Hematopoietic multipotent progenitor cell treated with erythropoietin and hydrocortisone succinate and interleukin-3 and kit ligand, for 17 days (in vitro differentiated cells): Measurements from ENCODE around the gene NAGLU.
"Not testable (repeated sequence)": the region's sequence is repeated elsewhere in the genome, so short reads cannot be mapped to it uniquely, and the experiment has no call there.

Source experiments
- DNase-seq: peaks from one replicate; pipeline ENCODE4 v3.0.0-alpha.2; 2015; ENCODE audit warnings: low spot score

The NAGLU gene

DNA sequence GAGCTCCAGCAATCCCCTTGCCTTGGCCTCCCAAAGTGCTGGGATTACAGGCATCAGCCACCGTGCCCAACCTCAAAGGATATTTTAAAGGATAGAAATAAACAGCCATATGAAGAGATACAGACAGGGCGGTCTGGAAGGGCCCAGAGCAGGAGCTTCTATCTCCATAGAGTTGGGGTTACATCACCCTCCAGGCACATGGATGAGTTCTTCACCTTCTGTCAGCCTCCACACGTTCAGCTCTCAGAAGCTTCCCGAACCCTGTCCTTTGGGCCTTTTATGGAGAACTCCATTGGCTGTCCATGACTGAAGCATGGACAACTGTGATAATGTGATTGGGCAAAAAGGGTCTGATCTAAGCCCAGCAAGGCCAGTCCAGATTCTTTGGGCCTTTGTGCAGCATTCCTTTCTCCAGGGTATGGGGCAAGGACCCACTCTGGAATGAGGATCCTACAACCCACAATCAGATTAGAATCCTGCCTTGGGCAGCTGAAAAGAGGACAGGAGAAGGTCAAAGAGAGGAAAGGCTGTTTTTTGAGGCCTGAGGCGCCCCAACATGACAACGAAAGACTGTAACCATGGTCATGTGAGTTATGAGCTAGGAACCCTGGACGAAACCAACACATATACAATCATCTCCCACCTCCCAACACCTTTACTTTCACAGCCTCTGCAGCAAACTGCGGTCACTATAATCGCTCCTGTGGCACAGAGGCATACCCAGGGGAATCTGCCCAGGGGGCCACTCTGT is 9.9 kb downstream of the NAGLU start:
- not testable (repeated sequence) for DNase-seq

DNA sequence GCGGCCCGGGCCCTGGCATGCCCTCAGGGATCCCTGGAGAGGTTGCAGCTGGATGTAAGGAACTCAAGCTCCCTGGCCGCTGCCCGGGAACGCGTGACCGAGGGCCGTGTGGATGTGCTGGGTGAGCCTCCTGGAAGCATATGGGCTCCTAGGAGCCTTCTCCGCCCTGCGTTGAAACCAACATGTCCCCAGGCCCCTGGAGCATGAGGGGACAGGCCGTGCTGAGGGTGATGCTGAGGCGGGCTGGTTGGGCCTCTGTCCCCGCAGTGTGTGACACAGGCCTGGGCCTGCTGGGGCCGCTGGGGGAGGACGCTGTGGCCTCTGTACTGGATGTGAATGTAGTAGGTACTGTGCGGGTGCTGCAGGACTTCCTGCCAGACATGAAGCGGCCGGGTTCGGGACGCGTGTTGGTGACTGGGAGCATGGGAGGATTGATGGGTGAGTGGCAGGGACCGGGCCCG is 11.0 kb downstream of the NAGLU start:
- no peak for DNase-seq

DNA sequence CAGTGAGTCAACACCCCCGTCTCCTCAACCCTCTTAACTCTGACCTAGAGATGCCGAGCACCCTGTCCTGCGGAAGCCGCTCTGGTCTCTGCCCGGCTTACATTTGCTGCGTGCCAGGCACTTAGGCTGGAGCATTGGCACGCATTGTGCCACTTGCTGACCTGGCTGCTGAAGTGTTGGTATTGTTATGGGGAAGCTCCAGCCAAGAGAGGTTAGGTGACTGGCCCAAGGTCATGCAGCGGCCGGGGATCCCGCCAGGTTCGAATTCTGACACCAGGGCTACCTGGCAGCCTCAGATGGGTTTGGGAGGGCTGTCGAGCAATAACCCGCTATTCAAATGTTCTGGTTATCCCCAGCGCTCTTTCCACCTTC is 11.6 kb downstream of the NAGLU start:
- DNase-seq, result no peak

DNA sequence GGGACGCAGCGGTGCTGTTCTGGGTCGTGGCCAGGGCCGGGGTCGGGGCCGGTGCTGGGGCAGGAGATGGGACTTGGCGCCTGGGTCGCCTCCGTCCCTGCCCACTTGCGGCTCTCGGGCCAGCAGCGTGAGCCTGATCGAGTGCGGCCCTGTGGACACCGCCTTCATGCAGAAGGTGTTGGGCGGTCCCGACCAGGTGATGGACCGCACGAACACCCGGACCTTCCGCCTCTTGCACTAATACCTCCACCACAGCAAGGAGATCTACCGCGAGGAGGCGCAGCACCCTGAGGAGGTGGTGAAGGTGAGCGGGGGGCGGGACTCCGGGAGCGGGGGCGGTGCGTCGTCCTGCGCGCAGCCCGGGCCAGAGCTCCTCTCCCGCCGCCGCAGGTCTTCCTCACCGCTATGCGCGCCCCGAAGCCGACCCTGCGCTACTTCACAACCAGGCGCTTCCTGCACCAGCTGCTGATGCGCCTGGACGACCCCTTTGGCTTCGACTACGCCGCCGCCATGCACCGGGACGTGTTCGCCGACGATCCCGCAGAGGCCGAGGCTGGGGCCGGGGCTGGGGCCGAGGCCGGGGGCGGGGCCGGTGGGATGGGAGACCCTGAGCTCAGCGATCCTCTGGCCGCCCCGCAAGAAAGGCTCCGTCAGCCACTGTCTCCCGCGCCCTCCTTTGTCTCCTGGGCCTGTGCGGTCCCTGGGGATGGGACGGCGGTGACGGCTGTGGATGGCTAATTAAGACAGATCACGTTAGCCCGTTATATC is 12.2 kb downstream of the NAGLU start:
- DNase-seq, result peak; percentile 28

DNA sequence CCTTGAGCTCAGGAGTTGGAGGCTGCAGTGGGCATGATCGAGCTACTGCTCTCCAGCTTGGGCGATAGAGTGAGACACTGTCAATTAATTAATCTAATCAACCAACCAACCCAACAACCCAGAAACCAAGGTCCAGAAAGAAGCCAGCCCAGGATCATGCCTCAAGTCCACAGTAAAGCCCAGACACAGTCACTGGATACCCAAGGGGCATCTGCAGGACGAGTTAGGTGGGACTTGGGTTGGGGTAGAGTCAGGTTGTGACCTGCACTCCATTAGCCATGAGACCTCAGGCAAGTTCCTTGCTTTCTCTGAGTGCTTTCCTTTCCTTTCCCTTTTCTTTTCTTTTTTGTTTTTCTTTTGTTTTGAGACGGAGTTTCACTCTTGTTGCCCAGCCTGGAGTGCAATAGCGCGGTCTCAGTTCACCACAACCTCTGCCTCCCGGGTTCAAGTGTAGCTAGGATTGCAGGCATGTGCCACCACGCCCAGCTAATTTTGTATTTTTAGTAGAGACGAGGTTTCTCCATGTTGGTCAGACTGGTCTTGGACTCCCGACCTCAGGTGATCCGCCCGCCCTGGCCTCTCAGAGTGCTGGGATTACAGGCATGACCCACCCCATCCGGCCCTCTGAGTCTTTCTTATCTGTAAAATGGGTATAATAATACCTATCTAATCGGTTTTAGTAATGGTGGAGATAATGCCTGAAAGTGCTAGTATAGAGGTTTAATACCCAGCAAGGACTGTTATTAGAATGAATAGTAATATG is 13.1 kb downstream of the NAGLU start:
- DNase-seq, result no peak

DNA sequence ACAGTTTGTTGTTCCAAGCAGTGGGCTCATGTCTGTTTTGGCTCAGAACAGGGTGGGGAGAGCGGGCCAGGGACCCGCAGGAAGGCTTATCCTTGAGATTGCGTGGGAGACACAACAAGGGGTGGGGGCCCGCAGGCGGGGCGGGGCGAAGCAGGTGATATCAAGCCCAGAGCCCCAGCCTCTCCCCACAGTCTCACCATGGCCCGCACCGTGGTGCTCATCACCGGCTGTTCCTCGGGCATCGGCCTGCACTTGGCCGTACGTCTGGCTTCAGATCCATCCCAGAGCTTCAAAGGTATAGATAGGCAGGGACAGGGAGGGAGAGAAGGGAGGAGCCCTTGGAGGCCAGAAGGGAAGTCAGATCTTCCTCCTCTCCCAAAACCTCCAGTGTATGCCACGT is 16.7 kb downstream of the NAGLU start, which contains the start of gene HSD17B1:
Gene HSD17B1, plus strand, starts transcription at position 188 of the 400 bp plus-strand sequence. Its CDS starts 11 bp downstream, at position 199.
- not testable (repeated sequence) for DNase-seq

DNA sequence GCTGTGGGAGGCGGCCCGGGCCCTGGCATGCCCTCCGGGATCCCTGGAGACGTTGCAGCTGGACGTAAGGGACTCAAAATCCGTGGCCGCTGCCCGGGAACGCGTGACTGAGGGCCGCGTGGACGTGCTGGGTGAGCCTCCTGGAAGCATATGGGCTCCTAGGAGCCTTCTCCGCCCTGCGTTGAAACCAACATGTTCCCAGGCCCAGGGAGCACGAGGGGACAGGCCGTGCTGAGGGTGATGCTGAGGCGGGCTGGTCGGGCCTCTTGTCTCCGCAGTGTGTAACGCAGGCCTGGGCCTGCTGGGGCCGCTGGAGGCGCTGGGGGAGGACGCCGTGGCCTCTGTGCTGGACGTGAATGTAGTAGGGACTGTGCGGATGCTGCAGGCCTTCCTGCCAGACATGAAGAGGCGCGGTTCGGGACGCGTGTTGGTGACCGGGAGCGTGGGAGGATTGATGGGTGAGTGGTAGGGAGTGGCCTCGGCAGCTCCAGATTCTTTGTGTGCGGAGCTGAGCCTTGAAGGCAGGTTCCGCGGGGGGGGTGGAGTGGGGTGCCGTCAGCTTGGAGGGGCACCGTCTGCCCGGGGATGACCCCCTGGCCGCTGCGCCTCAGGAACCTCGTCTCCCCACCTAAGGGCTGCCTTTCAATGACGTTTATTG is 17.2 kb downstream of the NAGLU start:
- no peak for DNase-seq

DNA sequence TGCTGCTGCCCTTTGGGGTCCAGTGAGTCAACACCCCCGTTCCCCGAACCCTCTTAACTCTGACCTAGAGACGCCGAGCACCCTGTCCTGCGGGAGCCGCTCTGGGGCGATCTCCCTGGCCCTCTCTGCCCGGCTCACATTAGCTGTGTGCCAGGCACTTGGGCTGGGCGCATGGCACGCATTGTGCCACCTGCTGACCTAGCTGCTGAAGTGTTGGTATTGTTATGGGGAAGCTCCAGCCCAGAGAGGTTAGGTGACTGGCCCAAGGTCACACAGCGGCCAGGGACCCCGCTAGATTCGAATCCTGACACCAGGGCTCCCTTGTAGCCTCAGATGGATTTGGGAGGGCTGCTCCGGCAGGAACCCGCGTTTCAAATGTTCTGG is 17.8 kb downstream of the NAGLU start:
- DNase-seq, result no peak

DNA sequence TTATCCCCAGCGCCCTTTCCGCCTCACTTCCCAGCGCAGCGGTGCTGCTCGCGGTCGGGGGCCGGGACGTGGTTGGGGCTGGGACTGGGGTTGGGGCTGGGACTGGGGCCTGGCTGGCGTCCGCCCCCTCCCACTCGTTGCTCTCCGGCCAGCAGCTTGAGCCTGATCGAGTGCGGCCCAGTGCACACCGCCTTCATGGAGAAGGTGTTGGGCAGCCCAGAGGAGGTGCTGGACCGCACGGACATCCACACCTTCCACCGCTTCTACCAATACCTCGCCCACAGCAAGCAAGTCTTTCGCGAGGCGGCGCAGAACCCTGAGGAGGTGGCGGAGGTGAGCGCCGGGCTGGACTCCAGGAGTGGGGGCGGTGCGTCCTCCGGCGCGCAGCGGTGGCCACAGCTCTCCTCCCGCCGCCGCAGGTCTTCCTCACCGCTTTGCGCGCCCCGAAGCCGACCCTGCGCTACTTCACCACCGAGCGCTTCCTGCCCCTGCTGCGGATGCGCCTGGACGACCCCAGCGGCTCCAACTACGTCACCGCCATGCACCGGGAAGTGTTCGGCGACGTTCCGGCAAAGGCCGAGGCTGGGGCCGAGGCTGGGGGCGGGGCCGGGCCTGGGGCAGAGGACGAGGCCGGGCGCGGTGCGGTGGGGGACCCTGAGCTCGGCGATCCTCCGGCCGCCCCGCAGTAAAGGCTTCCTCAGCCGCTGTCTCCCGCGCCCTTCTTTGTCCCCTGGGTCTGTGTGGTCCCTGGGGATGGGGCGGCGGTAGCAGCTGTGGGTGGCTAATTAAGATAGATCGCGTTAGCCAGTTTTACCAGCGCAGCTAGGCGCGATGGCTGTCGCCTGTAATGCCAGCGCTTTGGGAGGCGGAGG is 18.4 kb downstream of the NAGLU start:
- no peak for DNase-seq

DNA sequence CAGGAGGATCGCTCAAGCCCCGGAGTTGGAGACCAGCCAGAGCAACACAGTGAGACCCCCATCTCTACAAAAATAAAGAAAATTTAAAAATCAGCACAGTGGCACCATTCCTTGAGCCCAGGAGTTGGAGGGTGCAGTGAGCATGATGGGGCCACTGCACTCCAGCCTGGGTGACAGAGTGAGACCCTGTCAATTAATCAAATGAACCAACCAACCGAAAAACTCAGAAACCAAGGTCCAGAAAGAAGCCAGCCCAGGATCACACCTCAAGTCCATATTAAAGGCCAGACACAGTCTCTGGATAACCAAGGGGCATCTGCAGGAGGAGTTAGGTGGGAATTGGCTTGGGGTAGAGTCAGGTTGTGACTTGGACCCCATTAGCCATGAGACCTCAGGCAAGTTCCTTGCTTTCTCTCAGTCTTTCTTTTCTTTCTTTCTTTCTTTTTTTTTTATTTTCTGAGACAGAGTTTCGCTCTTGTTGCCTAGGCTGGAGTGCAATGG is 19.1 kb downstream of the NAGLU start:
- DNase-seq, result no peak

DNA sequence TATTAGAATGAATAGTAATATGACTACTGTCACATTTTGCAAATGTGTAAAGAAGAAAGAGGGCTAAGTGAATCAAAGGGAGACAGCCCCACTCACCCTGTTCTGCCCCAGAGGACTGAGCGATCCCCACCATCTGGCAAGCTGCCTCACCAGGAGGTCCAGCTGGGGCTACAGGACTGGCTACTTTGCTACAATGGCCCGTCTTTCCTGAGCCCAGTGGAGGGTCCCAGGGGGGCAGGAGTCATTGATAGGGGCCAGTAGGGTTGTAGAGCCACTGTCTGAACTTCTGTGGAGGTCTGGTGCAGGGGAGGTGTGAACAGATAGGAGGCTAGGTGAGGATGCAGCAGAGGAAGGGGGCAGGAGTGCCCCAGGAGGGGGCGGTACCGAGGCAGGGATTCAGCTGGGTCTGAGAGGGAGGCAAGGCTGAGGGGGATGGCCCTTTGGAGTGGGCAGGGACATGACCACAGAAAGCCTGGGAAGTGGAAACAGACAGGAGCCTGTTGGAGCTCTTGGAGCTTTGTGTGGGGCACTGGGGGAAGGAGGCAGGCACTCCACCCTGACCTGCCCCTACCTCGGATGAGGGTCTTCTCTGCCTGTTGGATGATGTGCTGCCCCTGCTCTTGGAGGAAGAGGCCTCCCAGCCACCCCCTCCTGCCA is 20.0 kb downstream of the NAGLU start:
- not testable (repeated sequence) for DNase-seq

DNA sequence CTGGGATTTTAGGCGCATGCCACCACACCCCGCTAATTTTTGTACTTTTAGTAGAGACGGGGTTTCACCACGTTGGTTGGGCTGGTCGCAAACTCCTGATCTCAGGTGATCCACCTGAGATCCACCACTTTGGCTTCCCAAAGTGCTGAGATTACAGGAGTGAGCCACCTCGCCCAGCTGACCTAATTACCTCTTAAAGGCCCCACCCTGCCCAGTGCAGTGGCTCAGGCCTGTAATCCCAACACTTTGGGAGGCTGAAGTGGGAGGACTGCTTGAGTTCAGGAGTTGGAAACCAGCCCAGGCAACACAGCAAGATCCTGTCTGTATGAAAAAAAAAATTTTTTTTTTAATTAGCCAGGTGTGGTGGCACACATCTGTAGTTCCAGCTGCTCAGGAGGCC is 23.0 kb downstream of the NAGLU start:
- DNase-seq, result no peak

DNA sequence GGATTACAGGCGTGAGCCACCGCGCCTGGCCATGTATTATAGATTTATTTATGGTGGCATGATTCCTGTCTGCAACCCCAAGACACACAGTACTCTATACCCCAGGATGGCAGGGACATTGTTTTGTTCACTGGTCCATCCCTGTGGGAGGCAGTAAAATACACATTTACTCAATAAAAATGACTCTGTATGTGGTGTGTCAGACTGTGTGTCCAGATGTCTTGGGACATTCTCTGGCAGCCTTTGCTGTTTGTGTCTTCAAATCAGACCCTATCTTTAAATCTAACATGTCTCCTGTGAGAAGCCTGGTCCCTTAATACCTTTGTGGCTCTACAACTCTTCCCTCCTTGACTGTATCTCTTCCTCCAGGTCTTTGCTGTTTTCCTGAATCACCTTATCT is 24.2 kb downstream of the NAGLU start:
- DNase-seq, result no peak

DNA sequence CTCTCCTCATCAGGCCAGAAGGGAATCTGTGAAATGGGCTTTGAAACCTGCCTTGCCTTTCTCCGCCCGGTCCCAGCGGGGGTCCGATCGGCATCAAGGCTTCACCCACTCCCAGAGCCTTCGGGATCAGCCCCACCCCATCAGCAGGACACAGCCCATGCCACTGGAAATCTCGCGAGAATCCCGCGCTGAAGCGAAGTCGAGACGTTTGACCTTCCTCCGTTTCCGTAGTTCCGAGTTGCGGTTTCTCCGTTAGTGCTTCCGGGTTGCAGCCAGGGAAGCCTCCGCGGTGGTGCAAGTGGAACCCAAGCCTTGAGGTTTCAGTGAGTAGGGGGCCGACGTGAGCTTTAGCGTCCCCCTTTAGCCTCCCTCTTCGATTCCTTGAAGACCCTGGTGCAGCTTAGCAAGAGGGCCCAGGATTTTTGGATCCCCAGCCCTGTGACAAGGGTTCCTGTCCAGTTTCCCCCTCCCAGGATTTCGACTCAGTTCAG is 25.9 kb downstream of the NAGLU start, which contains the start of gene COASY:
Gene COASY, plus strand, starts transcription at position 252 of the 491 bp plus-strand sequence. CDS start 475 bp downstream, outside the sequence.
- peak; percentile 94 for DNase-seq

DNA sequence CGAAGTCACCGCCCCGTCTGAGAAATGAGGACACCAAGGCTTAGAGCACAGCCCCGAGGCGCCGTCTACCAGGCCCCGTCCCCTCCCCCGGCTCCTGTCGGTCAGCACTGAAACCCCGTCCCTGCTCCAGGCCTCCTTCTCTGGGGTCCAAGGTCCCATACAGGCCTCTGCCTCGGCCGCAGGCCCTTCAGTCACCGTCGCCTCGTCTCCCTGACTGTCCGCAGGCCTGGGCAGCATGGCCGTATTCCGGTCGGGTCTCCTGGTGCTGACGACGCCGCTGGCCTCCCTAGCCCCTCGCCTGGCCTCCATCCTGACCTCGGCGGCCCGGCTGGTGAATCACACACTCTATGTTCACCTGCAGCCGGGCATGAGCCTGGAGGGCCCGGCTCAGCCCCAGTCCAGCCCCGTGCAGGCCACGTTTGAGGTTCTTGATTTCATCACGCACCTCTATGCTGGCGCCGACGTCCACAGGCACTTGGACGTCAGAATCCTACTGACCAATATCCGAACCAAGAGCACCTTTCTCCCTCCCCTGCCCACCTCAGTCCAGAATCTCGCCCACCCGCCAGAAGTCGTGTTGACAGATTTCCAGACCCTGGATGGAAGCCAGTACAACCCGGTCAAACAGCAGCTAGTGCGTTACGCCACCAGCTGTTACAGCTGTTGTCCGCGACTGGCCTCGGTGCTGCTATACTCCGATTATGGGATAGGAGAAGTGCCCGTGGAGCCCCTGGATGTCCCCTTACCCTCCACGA is 26.5 kb downstream of the NAGLU start:
- no peak for DNase-seq

DNA sequence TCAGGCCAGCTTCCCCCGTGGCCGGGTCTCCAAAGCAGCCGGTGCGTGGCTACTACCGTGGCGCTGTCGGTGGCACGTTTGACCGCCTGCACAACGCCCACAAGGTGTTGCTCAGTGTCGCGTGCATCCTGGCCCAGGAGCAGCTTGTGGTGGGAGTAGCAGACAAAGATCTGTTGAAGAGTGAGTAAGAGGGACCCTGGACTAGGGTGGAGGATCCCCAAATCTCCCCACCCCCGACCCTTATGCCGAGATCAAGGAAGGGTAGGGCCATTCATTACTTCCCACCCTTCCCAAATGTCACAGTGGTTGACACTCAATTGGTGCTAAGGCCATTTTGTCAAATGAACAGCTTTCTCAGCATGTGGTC is 27.1 kb downstream of the NAGLU start:
- no peak for DNase-seq

DNA sequence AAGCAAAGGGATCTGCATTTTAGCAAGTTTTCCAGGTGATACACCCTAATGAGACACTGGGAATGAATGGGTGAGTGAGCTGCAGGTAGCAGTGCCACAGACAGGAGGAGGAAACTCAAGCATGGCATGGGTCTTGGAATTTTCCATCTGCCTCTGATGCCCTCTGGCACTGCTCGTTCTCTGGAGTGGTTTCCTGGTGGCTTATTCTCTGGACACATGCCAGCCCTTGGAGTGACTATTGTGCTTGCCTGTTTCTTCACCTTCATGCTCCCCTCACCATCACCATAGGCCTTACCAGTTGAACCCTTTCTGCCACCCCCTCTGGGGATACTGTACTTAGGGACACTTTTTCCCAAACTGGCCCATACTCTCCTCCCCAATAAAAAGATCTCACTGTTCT is 27.5 kb downstream of the NAGLU start:
- DNase-seq, result no peak

DNA sequence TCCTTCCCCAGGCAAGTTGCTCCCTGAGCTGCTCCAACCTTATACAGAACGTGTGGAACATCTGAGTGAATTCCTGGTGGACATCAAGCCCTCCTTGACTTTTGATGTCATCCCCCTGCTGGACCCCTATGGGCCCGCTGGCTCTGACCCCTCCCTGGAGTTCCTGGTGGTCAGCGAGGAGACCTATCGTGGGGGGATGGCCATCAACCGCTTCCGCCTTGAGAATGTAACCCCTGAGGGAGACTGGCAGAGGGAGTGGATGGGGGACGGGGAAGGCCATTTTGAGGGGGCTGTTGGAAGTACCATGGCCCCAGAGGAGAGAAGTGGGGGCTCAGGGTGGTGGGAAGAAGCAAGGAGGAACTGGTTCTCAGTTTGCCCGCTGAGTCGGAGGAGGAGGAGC is 27.9 kb downstream of the NAGLU start:
- DNase-seq, result no peak

DNA sequence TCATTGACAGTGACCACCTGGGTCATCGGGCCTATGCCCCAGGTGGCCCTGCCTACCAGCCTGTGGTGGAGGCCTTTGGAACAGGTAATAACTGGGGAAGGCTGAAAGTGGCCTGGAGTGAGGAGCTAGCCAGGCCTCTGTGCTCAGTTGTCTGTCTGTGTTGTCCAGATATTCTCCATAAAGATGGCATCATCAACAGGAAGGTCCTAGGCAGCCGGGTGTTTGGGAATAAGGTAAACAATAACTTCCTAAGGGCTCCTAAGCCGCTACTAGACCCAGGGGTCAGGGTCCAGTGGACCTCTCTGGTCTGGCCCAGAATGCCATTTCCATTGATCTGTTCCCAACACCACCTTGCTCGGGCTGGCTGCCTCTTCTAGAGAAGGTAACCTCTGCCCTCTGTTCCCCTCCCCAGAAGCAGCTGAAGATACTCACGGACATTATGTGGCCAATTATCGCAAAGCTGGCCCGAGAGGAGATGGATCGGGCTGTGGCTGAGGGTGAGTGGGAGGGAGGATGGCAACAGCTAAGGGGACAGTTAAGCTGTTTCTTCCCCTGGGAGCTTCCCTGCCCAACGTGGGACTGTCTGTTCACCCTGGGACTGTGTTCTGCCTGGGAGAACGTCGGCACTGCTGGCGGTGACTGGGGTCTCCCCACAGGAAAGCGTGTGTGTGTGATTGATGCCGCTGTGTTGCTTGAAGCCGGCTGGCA is 28.9 kb downstream of the NAGLU start:
- DNase-seq, result no peak
